Measurements from ENCODE around the gene FAM217A. TPM values are rescaled to one million over a fixed set of nuclear protein-coding genes. Genes with fewer than 3 reads are reported as not detected.

FAM217A gene
- total and polyA plus RNA-seq, 10 of the 15 experiments (the other 5 are each of a cell fraction or from before 2014, with no cell fraction given): 0.09 to 0.11 TPM; not detected in 8

GRCh38 chr6:4021854-4022695 lies 56.9 kb downstream of the FAM217A start (continued):
- TF ChIP-seq ZBTB40 (IDR thresholded peaks at IDR 0.05; ENCODE audit: borderline replicate concordance) (no peak), NR2F1 (conservative IDR thresholded peaks at IDR 0.05) (no peak), RB1 (IDR thresholded peaks at IDR 0.05; ENCODE audit: borderline replicate concordance) (no peak), CHD4 (IDR thresholded peaks at IDR 0.05) (no peak), HSF1 (IDR thresholded peaks at IDR 0.05; ENCODE audit: low read depth, low read length) (no peak), ZNF217 (IDR thresholded peaks at IDR 0.05) (no peak), FOXM1 (IDR thresholded peaks at IDR 0.05; ENCODE audit: low read depth, low read length) (0 out of 2 replicates have a peak, but pooled peaks have one; percentile 5), KLF5 (IDR thresholded peaks at IDR 0.05; ENCODE audit: partially characterized antibody) (no peak), USF1 (IDR thresholded peaks at IDR 0.05; ENCODE audit: borderline replicate concordance, extremely low read length, insufficient read depth, low read depth, low read length) (no peak), GATAD2B (conservative IDR thresholded peaks at IDR 0.05; ENCODE audit: low read depth) (no peak), CUX1 (IDR thresholded peaks at IDR 0.05; ENCODE audit: insufficient replicate concordance, low read depth, low read length) (no peak), ZSCAN29 (IDR thresholded peaks at IDR 0.05) (no peak), SMAD1 (IDR thresholded peaks at IDR 0.05; ENCODE audit: low read depth, partially characterized antibody) (no peak), BRCA1 (IDR thresholded peaks at IDR 0.05; ENCODE audit: low read depth, low read length) (no peak), WRNIP1 (IDR thresholded peaks at IDR 0.05; ENCODE audit: borderline replicate concordance, low read depth, low read length) (no peak), DPF2 (IDR thresholded peaks at IDR 0.05) (no peak), RFX5 (IDR thresholded peaks at IDR 0.05; ENCODE audit: low read depth, low read length) (peak; percentile 71; the same call in 1 of the 2 replicates)

All from GM12878 (cell line).